ENCODE data around the gene OR1L4.

OR1L4 gene

GRCh38 chr9:122723690-122724089, at the start of gene OR1L4:
Gene OR1L4, plus strand, starts transcription at chr9:122723990. Its CDS starts 0 bp downstream, at chr9:122723990.
- DNase-seq (ENCODE audit: low spot score) = no peak

- no peak for DNase-seq (ENCODE audit: low spot score)
Observed at GRCh38 chr9:122684851-122685250, 38.9 kb upstream of the OR1L4 start.

- DNase-seq (ENCODE audit: low spot score) = no peak
Observed at GRCh38 chr9:122695696-122696095, 28.1 kb upstream of the OR1L4 start.

GRCh38 chr9:122718038-122718437, 5.8 kb upstream of the OR1L4 start:
- no peak for DNase-seq (ENCODE audit: low spot score)

- DNase-seq (ENCODE audit: low spot score) = no peak
Observed at GRCh38 chr9:122719218-122719617, 4.6 kb upstream of the OR1L4 start.

GRCh38 chr9:122742003-122742402, 18.2 kb downstream of the OR1L4 start, which contains the start of gene OR1L6:
Gene OR1L6, plus strand, starts transcription at chr9:122742303. Its CDS starts 7,545 bp downstream, at chr9:122749848.
- no peak for DNase-seq (ENCODE audit: low spot score)

- DNase-seq (ENCODE audit: low spot score) = no peak
Observed at GRCh38 chr9:122754825-122755224, 31.0 kb downstream of the OR1L4 start.

- DNase-seq (ENCODE audit: low spot score) = no peak
Observed at GRCh38 chr9:122767817-122768216, 44.0 kb downstream of the OR1L4 start.
